Measurements from ENCODE around the gene DLK1.

Gene DLK1

GRCh38 chr14:100778526-100778882, 51.8 kb downstream of the DLK1 start:
- DNase-seq: no peak
- no peak for TF ChIP-seq CTCF (IDR thresholded peaks at IDR 0.05; ENCODE audit: low read depth, low read length, missing control alignments)
- H3K36me3 ChIP-seq (replicated peaks): no peaks in the 10 kb centered on the region
- H3K27ac ChIP-seq: no peak overlapping the region
- in situ Hi-C loops (cut with HindIII; ENCODE audit: low pct_ligation_motif_present, low sequenced_read_pairs): no loop called here
- H3K27me3 ChIP-seq (replicated peaks): no peaks in the 10 kb centered on the region
- no peak overlapping the region for H3K4me3 ChIP-seq (ENCODE audit: low read depth, low read length)

DNA sequence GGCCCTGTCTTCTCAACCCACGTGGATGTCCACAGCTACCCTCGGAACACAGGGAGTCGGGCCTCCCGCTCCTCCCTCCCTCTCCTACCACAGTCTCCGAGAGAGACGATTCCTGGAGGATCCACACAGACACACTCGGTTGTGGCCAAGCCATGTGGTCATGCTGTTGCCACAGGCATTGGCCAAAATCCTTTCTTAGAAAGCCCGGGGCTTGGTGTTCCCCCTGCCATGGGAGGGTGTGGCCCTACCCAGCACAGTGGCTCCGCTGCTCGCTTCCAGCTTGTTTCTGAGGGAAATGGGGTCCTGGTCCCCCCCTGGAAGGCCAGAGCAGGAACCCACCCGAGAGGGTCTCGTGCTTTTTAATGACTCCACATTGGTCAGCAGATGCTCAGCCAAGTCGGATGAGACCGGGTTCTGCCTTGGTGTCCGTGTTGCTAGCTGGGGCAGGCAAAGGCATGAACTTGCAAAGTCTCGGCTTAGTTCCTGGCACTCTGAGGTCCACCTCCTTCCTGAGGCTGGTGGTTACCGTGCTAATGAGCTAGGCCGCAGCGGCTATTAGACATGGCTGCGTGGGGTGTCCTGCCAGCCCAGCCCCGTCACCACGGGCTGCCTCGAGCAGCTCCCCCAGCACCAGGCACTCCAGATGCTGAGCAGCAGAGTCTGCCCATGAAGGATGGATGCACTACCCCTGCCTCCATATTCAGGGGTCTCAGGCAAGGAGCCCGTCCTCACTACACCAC, 52.4 kb downstream of the DLK1 start:
- no peak overlapping the region for H3K4me3 ChIP-seq (ENCODE audit: low read depth, low read length)
- H3K36me3 ChIP-seq (replicated peaks): no peaks in the 10 kb centered on the region
- H3K27ac ChIP-seq: no peak overlapping the region
- no peak for TF ChIP-seq CTCF (IDR thresholded peaks at IDR 0.05; ENCODE audit: low read depth, low read length, missing control alignments)
- no peak for DNase-seq
- in situ Hi-C loops (cut with HindIII; ENCODE audit: low pct_ligation_motif_present, low sequenced_read_pairs): no loop called here
- H3K27me3 ChIP-seq (replicated peaks): no peaks in the 10 kb centered on the region

GRCh38 chr14:100779691-100780080, 53.0 kb downstream of the DLK1 start:
- no peak for DNase-seq
- Histone ChIP-seq H3K36me3 (replicated peaks) (no peaks in the 10 kb centered on the region), H3K27ac (no peak overlapping the region), H3K4me3 (ENCODE audit: low read depth, low read length) (no peak overlapping the region), H3K27me3 (replicated peaks) (no peaks in the 10 kb centered on the region)
- TF ChIP-seq CTCF (IDR thresholded peaks at IDR 0.05; ENCODE audit: low read depth, low read length, missing control alignments): no peak
- in situ Hi-C loops (cut with HindIII; ENCODE audit: low pct_ligation_motif_present, low sequenced_read_pairs): no loop called here

- Histone ChIP-seq H3K27ac (no peak overlapping the region), H3K36me3 (replicated peaks) (no peaks in the 10 kb centered on the region), H3K27me3 (replicated peaks) (no peaks in the 10 kb centered on the region), H3K4me3 (ENCODE audit: low read depth, low read length) (no peak overlapping the region)
- DNase-seq: no peak
- in situ Hi-C loops (cut with HindIII; ENCODE audit: low pct_ligation_motif_present, low sequenced_read_pairs): no loop called here
- TF ChIP-seq CTCF (IDR thresholded peaks at IDR 0.05; ENCODE audit: low read depth, low read length, missing control alignments): no peak
Measured at GRCh38 chr14:100780246-100780645, 53.6 kb downstream of the DLK1 start.

DNA sequence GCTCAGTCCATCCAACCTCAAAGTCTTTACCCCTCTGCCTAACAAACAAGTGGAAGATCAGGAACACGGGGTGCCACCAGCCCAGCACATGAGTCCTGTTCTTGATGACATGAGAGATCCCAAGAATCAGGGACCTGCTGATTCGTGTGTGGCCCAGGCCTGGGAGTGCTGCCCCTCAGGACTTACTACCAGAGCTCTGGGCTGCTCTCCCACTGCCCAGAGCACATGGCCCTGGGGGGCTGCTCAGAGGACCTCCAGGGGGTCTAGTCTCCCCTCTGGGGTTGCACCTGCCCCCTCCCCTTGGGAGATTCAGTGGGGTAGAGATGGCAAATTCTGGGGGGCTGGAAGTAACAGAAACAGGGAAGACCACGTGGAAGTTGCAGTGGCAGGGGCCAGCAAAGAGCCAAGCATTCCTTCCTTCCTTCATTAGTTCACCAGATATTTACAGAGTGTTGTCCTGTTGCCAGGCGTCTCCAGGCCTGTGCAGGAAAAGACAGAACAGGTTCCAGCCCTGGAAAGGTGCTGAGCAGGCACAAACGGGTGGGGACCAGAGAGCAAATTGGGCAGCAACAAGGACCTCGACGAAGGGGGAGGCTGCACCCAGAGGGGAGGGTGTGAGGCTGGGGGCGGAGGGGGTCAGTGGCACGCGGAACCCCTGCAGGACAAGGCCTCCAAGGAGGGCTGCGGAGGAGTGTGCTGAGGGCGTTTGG, 54.1 kb downstream of the DLK1 start:
- Histone ChIP-seq H3K27me3 (replicated peaks) (no peaks in the 10 kb centered on the region), H3K4me3 (ENCODE audit: low read depth, low read length) (no peak overlapping the region), H3K36me3 (replicated peaks) (no peaks in the 10 kb centered on the region), H3K27ac (no peak overlapping the region)
- no peak for DNase-seq
- no peak for TF ChIP-seq CTCF (IDR thresholded peaks at IDR 0.05; ENCODE audit: low read depth, low read length, missing control alignments)
- in situ Hi-C loops (cut with HindIII; ENCODE audit: low pct_ligation_motif_present, low sequenced_read_pairs): no loop called here
